ENCODE results near the gene PRDM5.

Gene PRDM5

GRCh38 chr4:120730777-120731320 lies 191.7 kb downstream of the PRDM5 start:
- TF ChIP-seq CTCF (IDR thresholded peaks at IDR 0.05; ENCODE audit: low read depth, low read length, missing control alignments), result no peak
- no peak for DNase-seq (ENCODE audit: extremely low read depth, low read depth)
- H3K4me3 ChIP-seq (replicated peaks; ENCODE audit: low read depth, low read length), result no peak overlapping the region

- no peak overlapping the region for H3K4me3 ChIP-seq (replicated peaks; ENCODE audit: low read depth, low read length)
- TF ChIP-seq CTCF (IDR thresholded peaks at IDR 0.05; ENCODE audit: low read depth, low read length, missing control alignments), result no peak
- no peak for DNase-seq (ENCODE audit: extremely low read depth, low read depth)
These were observed 193.4 kb downstream of the PRDM5 start for GRCh38 chr4:120728892-120729675.

- no peak for DNase-seq (ENCODE audit: extremely low read depth, low read depth)
- H3K4me3 ChIP-seq (replicated peaks; ENCODE audit: low read depth, low read length), result no peak overlapping the region
These were observed 196.6 kb downstream of the PRDM5 start for GRCh38 chr4:120725639-120726580.

GRCh38 chr4:120724656-120725055 lies 197.9 kb downstream of the PRDM5 start:
- no peak overlapping the region for H3K4me3 ChIP-seq (replicated peaks; ENCODE audit: low read depth, low read length)
- DNase-seq (ENCODE audit: extremely low read depth, low read depth), result no peak
- TF ChIP-seq CTCF (IDR thresholded peaks at IDR 0.05; ENCODE audit: low read depth, low read length, missing control alignments), result no peak

More at GRCh38 chr4:120725639-120726580, 196.6 kb downstream of the PRDM5 start:
- TF ChIP-seq CTCF (IDR thresholded peaks at IDR 0.05; ENCODE audit: low read depth, low read length, missing control alignments), result no peak

GRCh38 chr4:120723986-120724385 lies 198.5 kb downstream of the PRDM5 start:
- no peak for TF ChIP-seq CTCF (IDR thresholded peaks at IDR 0.05; ENCODE audit: low read depth, low read length, missing control alignments)
- H3K4me3 ChIP-seq (replicated peaks; ENCODE audit: low read depth, low read length), result no peak overlapping the region
- no peak for DNase-seq (ENCODE audit: extremely low read depth, low read depth)

GRCh38 chr4:120723105-120723504 lies 199.4 kb downstream of the PRDM5 start:
- H3K4me3 ChIP-seq (replicated peaks; ENCODE audit: low read depth, low read length), result no peak overlapping the region
- no peak for TF ChIP-seq CTCF (IDR thresholded peaks at IDR 0.05; ENCODE audit: low read depth, low read length, missing control alignments)
- no peak for DNase-seq (ENCODE audit: extremely low read depth, low read depth)

All from HFF-Myc (cell line).